CD4-positive, alpha-beta T cell treated with Interleukin-1 beta for 1 hour (primary cell): Measurements from ENCODE around the gene MGAT5B.
"Not testable (repeated sequence)": the region's sequence is repeated elsewhere in the genome, so short reads cannot be mapped to it uniquely, and the experiment has no call there.

ENCODE experiments used
- DNase-seq, 2 donors: peaks; one replicate each; pipeline ENCODE4 v3.0.0-alpha.2; 2020 to 2022

The MGAT5B gene, protein sequence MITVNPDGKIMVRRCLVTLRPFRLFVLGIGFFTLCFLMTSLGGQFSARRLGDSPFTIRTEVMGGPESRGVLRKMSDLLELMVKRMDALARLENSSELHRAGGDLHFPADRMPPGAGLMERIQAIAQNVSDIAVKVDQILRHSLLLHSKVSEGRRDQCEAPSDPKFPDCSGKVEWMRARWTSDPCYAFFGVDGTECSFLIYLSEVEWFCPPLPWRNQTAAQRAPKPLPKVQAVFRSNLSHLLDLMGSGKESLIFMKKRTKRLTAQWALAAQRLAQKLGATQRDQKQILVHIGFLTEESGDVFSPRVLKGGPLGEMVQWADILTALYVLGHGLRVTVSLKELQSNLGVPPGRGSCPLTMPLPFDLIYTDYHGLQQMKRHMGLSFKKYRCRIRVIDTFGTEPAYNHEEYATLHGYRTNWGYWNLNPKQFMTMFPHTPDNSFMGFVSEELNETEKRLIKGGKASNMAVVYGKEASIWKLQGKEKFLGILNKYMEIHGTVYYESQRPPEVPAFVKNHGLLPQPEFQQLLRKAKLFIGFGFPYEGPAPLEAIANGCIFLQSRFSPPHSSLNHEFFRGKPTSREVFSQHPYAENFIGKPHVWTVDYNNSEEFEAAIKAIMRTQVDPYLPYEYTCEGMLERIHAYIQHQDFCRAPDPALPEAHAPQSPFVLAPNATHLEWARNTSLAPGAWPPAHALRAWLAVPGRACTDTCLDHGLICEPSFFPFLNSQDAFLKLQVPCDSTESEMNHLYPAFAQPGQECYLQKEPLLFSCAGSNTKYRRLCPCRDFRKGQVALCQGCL

DNA sequence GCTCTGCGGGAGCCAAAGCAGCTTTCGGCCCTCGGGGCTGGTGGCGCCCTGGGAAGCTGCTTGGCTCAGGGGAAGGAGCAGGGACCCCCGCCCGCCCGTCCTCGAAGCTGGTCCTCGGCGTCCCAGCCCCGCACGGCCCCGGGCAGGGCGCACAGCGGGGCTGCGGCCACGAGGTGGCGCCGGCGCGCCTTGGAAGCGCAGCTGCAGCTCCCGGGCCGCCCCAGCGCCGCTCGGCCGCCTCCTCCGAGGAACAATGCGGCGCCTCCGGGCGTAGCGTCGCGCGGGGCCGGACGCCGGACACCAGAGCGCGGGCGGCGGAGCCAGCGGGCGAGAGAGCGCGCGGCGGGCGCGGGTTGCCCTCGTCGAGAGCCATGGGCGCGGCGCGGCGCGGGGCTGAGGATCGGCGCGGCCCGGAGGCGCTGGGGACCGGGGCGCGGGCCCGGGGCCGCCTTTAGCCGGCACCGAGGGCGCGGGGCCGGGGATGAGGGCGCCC lies at the start of gene MGAT5B:
MGAT5B (plus strand) TSS at position 229 of the 493 bp plus-strand sequence. CDS start 626 bp downstream, outside the sequence.
- DNase-seq = peak; percentile 74 to 75

GRCh38 chr17:76820039-76820438 lies 48.2 kb upstream of the MGAT5B start:
- no peak for DNase-seq

GRCh38 chr17:76820561-76820960 lies 47.6 kb upstream of the MGAT5B start:
- no peak for DNase-seq

DNA sequence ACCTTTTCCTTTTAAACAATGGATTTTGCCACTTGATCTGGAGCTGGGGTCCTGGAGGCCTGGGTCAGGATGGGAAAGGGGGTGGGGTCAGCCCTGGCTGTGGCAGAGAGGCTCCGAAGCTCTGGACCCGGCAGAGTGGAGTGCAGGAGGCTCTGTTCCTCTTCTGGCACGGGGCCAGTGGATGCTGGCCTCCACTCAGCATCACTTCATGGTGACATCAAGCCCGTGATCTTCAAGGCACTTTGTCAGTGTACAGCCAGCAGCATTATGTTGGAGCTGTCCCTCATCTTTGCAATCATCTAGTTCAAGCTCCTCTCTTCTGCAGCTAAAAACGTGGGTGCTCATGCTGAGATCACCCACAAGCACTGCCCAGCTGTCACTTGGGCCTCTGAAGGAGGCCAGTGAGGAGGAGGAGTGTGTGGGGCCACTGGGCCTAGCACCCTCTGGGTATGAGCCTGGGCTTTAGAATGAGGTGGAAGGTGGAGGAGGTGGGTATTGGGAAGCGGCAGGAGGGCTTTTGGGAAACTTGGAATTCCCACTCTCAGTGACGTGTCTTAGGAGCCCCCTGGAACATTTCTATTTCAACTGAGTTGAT lies 45.9 kb upstream of the MGAT5B start:
- no peak for DNase-seq

DNA sequence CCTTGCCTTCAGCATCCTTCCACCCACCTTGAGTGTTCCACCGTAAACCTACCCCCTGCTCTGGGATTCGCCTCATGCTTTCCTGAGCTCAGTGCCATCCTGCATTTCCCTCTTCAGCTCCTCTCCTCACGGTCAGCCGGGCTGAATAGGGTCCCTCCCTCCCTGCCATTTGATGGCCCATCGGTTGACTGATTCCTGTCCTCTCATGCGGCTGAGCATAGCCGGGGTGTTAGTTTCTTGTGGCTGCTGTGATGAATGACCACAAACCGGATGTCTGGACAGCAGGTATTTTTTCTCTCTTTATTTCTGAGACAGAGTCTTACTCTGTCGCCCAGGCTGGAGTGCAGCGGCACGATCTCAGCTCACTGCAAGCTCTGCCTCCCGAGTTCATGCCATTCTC lies 44.1 kb upstream of the MGAT5B start:
- no peak for DNase-seq

DNA sequence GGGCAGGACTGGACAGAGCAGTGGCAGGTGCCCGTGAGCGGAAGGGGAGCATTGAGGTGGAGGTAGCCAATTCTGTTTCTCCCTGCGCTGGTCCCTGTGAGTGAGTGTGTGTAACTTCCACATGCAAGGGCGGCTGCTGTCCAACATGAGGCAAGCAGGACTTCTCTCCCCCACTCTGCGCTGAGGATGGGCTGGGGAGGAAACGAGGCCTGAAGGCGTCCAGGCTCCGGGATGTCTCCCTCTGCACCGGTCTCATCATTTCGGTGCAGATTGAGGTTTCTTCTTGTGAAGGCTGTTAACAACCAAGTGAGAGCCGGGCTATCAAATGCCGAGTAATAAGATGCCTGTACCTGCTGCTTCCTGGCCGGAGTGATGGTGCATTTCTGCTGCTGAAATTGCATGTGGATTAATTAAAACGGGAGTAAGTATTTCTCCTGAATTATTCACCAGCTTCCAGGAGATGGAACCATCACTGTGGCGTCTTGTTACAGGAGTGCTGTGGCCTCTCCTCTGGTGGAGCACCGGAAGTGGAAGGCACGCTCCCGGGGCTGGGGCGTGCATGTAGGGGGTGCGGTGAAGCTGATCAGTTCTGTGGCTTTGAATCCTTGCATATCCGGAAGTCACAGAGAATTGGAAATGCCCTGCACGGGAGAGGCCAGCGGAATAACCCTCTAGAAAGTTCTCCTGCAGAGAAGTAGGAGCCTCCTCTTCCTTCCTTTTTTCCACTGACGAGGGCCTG lies 41.7 kb upstream of the MGAT5B start:
- DNase-seq = no peak

GRCh38 chr17:76827736-76828135 lies 40.5 kb upstream of the MGAT5B start:
- no peak for DNase-seq

- DNase-seq = no peak
Measured at GRCh38 chr17:76830987-76831715, 37.1 kb upstream of the MGAT5B start.

GRCh38 chr17:76833034-76833644 lies 35.1 kb upstream of the MGAT5B start:
- no peak for DNase-seq

DNA sequence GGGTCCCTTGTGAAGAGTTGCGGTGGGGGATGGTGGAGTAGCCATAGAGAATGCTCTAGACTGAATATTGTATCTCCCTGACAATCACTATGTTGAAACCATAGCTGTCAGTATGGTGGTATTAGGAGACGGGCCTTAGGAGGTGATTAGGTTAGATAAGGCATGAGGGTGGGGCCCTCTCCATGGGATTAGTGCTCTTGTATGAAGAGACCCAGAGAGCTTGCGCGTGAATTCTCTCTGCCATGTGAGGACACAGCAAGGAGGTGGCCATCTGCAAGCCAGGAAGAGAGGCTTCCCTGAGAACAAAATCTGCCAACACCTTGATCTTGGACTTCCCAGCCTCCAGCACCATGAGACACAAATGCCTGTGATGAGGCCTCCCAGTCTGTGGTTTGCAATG lies 34.5 kb upstream of the MGAT5B start:
- DNase-seq = no peak

- no peak for DNase-seq
Measured at GRCh38 chr17:76834870-76835269, 33.3 kb upstream of the MGAT5B start.

GRCh38 chr17:76840443-76840767 lies 27.8 kb upstream of the MGAT5B start:
- DNase-seq = no peak

- DNase-seq = no peak
Measured at GRCh38 chr17:76840884-76841775, 27.1 kb upstream of the MGAT5B start.

GRCh38 chr17:76841776-76842405 lies 26.3 kb upstream of the MGAT5B start:
- no peak for DNase-seq

GRCh38 chr17:76843068-76843467 lies 25.1 kb upstream of the MGAT5B start:
- not testable (repeated sequence) for DNase-seq

DNA sequence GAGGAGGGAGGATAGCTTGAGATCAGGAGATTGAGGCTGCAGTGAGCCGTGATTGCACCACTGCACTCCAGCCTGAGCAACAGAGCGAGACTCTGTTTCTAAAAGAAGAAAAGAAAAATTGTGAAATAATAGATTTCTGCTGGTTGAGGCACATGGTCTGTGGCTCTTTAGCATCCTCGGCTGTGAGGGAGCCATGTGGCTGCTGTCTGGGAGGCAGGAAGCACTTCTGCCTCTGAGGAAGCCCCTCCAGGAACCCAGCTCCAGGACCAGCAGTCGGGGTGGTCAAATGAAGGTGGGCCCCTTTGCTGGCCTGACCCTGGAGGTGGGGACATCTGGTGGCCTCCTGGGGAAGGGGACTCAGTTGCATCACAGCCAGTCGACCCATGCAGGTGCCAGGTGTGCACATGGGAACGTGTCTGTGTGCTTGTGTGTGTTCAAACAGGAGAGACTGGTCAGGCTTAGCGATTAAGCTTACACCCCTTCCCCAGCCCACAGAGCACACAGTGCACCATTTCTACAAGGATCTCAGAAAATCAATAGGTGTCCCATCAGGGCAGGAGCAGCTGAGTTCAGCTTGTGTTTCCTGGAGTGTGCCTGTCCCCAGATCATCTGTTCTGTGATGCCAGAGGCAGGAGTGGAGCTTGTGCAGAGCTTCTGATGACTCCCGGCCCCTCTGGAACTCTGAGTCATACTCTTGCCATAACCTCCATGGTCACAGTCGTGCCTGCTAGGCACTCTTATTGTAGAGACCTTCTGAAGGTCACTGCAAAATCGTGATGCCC lies 24.3 kb upstream of the MGAT5B start:
- DNase-seq = no peak

DNA sequence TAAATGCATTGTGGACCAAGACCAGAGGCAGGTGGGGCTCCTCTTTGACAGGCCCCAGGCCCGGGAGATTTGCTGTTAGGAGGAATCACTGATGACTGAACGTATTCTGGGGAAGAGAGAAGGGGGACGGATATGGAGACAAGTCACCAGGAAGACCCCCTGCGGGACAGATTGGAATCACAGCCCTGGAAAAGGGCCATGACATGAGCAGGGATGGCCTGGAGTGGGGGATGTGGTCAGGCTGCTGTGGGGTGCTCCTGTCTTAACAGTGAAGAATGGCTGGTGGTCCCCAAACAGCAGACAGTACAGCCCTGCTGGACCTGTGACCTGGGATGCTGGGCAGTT lies 23.7 kb upstream of the MGAT5B start:
- no peak for DNase-seq

DNA sequence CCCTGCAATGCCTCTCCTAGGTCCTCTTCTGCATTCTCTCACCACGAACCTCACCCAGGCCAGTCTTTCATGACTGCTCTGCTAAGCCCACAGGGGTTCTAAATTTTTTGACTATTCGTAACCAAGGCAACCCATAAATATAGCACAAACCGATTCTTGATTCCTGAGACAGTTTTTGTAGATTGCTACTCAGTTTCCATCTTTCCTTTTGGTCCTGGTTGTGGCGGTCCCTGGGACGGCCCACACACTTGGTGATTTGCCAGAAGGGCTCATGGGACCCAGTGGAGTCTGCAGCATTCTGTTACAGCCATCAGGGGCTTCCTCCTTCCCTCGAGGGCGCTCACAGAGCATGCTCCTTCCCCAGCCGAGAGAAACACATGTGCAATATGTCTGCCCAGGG lies 23.4 kb upstream of the MGAT5B start:
- DNase-seq = no peak

- no peak for DNase-seq
Measured at GRCh38 chr17:76845541-76846017, 22.6 kb upstream of the MGAT5B start.
